ENCODE results near the gene ADGRG7.

The ADGRG7 gene

DNA sequence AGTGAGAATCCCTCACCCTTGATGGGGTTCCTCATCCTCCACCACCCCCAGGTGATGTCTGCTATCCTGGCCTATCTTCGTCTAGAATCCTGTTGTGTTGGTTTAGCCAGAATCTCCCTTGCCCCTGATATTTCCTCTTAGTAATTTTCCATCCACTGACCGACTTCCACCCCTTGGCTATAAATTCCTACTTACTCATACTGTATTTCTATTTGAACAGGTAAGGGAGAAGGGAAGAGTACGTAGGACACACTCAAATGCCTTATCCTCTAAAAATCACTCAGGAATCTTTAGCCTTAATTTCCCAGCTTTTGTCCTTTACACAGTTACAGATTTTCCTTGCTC, 99.2 kb downstream of the ADGRG7 start:
- Histone ChIP-seq H3K27ac (ENCODE audit: insufficient read depth, low read length, poor library complexity, severe bottlenecking) (peak overlapping the region; percentile 91), H3K27me3 (replicated peaks; ENCODE audit: control insufficient read depth, insufficient read depth, low read length, poor library complexity, severe bottlenecking) (no peaks in the 10 kb centered on the region), H3K36me3 (ENCODE audit: control insufficient read depth, insufficient read depth, low read length) (no peaks in the 10 kb centered on the region), H3K4me1 (ENCODE audit: control insufficient read depth, insufficient read depth, low read length, poor library complexity, severe bottlenecking) (peaks cover 3% of the 10 kb centered on the region), H3K9me3 (ENCODE audit: control insufficient read depth, low read length) (no peaks in the 10 kb centered on the region), H3K4me3 (ENCODE audit: insufficient read depth, low read depth, low read length, poor library complexity, severe bottlenecking) (peak overlapping the region; percentile 84)
- no peak for DNase-seq

GRCh38 chr3:100708989-100709841, 99.8 kb downstream of the ADGRG7 start, which contains the start of gene TFG:
Gene TFG, plus strand, starts transcription at chr3:100709494. Its CDS starts 4,192 bp downstream, at chr3:100713686.
- no peaks in the 10 kb centered on the region for H3K9me3 ChIP-seq (ENCODE audit: control insufficient read depth, low read length)
- H3K27ac ChIP-seq (ENCODE audit: insufficient read depth, low read length, poor library complexity, severe bottlenecking): peak within 1 kb of the TSS; percentile 91
- H3K4me1 ChIP-seq (ENCODE audit: control insufficient read depth, insufficient read depth, low read length, poor library complexity, severe bottlenecking): peaks cover 3% of the 10 kb centered on the region
- no peaks in the 10 kb centered on the region for H3K27me3 ChIP-seq (replicated peaks; ENCODE audit: control insufficient read depth, insufficient read depth, low read length, poor library complexity, severe bottlenecking)
- no peaks in the 10 kb centered on the region for H3K36me3 ChIP-seq (ENCODE audit: control insufficient read depth, insufficient read depth, low read length)
- DNase-seq: peak; percentile 96 to 98 (median 98)
- peak within 1 kb of the TSS; percentile 84 for H3K4me3 ChIP-seq (ENCODE audit: insufficient read depth, low read depth, low read length, poor library complexity, severe bottlenecking)

DNA sequence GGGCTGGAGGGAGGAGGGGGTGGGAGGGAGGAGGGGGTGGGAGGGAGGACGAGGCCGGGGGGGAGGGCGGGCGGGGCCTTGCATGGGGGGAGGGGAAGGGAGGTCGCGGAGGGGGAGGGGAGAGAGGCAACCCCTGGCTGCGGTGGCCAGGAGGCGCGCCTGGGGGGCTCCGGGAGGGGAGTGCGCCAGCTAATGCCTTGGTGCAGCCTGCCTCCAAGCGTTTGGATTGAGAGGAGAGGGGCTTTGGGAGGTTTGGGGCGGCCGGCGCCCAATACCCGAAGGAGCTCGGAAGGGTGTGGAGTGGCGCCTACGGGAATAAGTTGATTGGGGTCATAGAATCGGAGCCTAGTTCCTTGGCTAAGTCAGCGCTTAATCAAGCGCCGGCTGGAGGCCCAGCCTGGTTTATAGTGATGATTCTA, 100.5 kb downstream of the ADGRG7 start:
- H3K36me3 ChIP-seq (ENCODE audit: control insufficient read depth, insufficient read depth, low read length): peaks cover 6% of the 10 kb centered on the region
- peaks cover 6% of the 10 kb centered on the region for H3K4me1 ChIP-seq (ENCODE audit: control insufficient read depth, insufficient read depth, low read length, poor library complexity, severe bottlenecking)
- no peaks in the 10 kb centered on the region for H3K27me3 ChIP-seq (replicated peaks; ENCODE audit: control insufficient read depth, insufficient read depth, low read length, poor library complexity, severe bottlenecking)
- DNase-seq: peak in 1 of 3 donors; percentile 10
- H3K27ac ChIP-seq (ENCODE audit: insufficient read depth, low read length, poor library complexity, severe bottlenecking): peak overlapping the region; percentile 91
- no peaks in the 10 kb centered on the region for H3K9me3 ChIP-seq (ENCODE audit: control insufficient read depth, low read length)
- peak overlapping the region; percentile 84 for H3K4me3 ChIP-seq (ENCODE audit: insufficient read depth, low read depth, low read length, poor library complexity, severe bottlenecking)

DNA sequence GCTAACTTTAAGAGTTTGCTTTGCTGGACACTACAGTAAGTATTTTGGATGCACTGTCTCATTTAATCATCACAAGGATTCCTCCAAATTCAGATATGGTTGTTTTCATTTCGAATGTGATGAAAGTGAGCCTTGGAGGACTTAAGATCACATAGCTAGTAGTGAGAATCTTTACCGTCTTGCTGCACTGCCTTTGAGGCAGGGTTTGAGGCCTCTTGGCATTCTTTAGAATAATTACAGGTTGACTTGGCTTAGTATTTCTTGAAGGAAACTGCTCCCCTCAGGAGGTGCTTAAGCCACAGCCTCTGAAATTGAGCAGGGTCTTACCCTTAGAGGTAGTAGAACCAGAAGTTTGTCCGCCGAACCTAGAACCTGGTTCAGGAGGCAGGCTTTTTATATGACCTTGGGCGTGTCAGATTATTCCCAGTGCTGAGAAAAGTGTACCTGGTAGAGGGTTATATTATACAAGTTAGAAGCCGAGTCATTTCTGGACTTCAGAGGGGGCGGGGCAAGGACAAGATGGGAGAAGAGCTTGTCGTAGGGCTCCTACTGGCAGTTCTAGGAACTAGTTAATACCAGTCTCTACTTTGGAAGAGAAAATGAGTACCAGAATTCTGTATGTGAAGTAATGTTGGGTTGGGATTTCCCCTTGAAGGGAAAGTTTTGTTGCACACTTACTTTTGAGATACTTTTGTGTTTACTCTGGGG, 101.0 kb downstream of the ADGRG7 start:
- no peaks in the 10 kb centered on the region for H3K27me3 ChIP-seq (replicated peaks; ENCODE audit: control insufficient read depth, insufficient read depth, low read length, poor library complexity, severe bottlenecking)
- H3K4me3 ChIP-seq (ENCODE audit: insufficient read depth, low read depth, low read length, poor library complexity, severe bottlenecking): peak overlapping the region; percentile 54
- H3K27ac ChIP-seq (ENCODE audit: insufficient read depth, low read length, poor library complexity, severe bottlenecking): peak overlapping the region; percentile 91
- H3K36me3 ChIP-seq (ENCODE audit: control insufficient read depth, insufficient read depth, low read length): peaks cover 11% of the 10 kb centered on the region
- H3K4me1 ChIP-seq (ENCODE audit: control insufficient read depth, insufficient read depth, low read length, poor library complexity, severe bottlenecking): peaks cover 6% of the 10 kb centered on the region
- no peaks in the 10 kb centered on the region for H3K9me3 ChIP-seq (ENCODE audit: control insufficient read depth, low read length)
- peak; percentile 19 to 50 (median 19) for DNase-seq

GRCh38 chr3:100715176-100715575, 105.8 kb downstream of the ADGRG7 start:
- DNase-seq: no peak

DNA sequence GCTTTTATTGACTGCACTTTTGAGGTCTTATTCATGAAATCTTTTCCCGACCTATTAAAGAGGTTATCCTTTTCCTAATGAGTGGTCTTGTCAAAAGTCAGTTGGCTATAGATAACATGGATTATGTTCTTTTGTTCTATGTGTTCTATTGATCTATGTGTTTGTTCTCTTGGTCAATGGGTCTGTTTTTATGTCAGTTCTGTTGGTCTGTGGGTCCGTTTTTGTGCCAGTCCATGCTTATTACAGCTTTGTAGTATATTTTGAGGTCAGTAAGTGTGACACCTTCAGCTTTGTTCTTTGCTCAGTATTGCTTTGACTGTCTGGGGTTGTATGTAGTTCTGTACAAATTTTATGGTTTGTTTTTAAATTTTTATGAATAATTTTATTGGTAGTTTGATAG, 107.7 kb downstream of the ADGRG7 start:
- no peak for DNase-seq
- no peak overlapping the region for H3K27ac ChIP-seq (ENCODE audit: insufficient read depth, low read length, poor library complexity, severe bottlenecking)

More at GRCh38 chr3:100715176-100715575, 105.8 kb downstream of the ADGRG7 start:
- Histone ChIP-seq H3K4me1 (ENCODE audit: control insufficient read depth, insufficient read depth, low read length, poor library complexity, severe bottlenecking) (peaks cover 6% of the 10 kb centered on the region), H3K36me3 (ENCODE audit: control insufficient read depth, insufficient read depth, low read length) (peaks cover 23% of the 10 kb centered on the region), H3K9me3 (ENCODE audit: control insufficient read depth, low read length) (no peaks in the 10 kb centered on the region), H3K27ac (ENCODE audit: insufficient read depth, low read length, poor library complexity, severe bottlenecking) (no peak overlapping the region), H3K27me3 (replicated peaks; ENCODE audit: control insufficient read depth, insufficient read depth, low read length, poor library complexity, severe bottlenecking) (no peaks in the 10 kb centered on the region), H3K4me3 (ENCODE audit: insufficient read depth, low read depth, low read length, poor library complexity, severe bottlenecking) (no peak overlapping the region)

DNA sequence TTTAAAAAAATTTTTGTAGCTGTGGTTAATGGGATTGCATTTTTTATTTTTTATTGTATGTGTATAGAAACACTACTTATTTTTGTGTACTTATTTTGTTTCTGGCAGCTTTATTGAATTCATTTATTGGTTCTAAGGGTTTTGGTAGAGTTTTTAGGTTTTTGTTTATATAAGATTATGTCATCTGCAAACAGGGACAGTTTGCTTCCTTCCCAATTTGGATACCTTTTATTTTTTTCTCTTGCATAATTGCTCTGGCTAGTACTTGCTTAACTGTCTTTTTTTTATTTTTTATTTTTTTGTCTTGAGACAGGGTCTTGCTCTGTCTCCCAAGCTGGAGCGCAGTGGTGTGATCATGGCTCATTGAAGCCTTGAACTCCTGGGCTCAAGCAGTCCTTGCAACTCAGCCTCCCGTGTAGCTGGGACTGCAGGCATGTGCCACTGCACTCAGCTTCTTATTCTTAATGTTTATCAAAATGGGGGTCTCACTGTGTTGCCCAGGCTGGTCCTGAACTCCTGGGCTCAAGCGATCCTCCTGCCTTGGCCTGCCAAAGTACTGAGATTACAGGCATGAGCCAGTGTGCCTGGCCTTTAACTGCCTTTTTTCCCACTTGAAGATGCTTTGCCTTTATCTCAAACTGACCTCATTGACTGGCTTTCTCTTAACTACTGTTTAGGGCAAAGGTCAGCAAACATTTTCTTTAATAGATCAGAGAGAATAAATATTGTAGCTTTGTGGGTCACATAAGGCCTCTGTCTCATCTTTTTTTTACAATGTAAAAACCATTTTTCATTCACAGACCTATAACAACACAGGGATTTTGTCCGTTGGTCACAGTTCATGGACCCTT, 108.5 kb downstream of the ADGRG7 start:
- no peak overlapping the region for H3K27ac ChIP-seq (ENCODE audit: insufficient read depth, low read length, poor library complexity, severe bottlenecking)
- no peaks in the 10 kb centered on the region for H3K9me3 ChIP-seq (ENCODE audit: control insufficient read depth, low read length)
- H3K27me3 ChIP-seq (replicated peaks; ENCODE audit: control insufficient read depth, insufficient read depth, low read length, poor library complexity, severe bottlenecking): no peaks in the 10 kb centered on the region
- peaks cover 38% of the 10 kb centered on the region for H3K36me3 ChIP-seq (ENCODE audit: control insufficient read depth, insufficient read depth, low read length)
- H3K4me3 ChIP-seq (ENCODE audit: insufficient read depth, low read depth, low read length, poor library complexity, severe bottlenecking): no peak overlapping the region
- no peak for DNase-seq
- peaks cover 3% of the 10 kb centered on the region for H3K4me1 ChIP-seq (ENCODE audit: control insufficient read depth, insufficient read depth, low read length, poor library complexity, severe bottlenecking)

More for the DNA sequence above, 107.7 kb downstream of the ADGRG7 start:
- peaks cover 3% of the 10 kb centered on the region for H3K4me1 ChIP-seq (ENCODE audit: control insufficient read depth, insufficient read depth, low read length, poor library complexity, severe bottlenecking)
- H3K4me3 ChIP-seq (ENCODE audit: insufficient read depth, low read depth, low read length, poor library complexity, severe bottlenecking): no peak overlapping the region
- H3K27me3 ChIP-seq (replicated peaks; ENCODE audit: control insufficient read depth, insufficient read depth, low read length, poor library complexity, severe bottlenecking): no peaks in the 10 kb centered on the region
- peaks cover 38% of the 10 kb centered on the region for H3K36me3 ChIP-seq (ENCODE audit: control insufficient read depth, insufficient read depth, low read length)
- H3K9me3 ChIP-seq (ENCODE audit: control insufficient read depth, low read length): no peaks in the 10 kb centered on the region

DNA sequence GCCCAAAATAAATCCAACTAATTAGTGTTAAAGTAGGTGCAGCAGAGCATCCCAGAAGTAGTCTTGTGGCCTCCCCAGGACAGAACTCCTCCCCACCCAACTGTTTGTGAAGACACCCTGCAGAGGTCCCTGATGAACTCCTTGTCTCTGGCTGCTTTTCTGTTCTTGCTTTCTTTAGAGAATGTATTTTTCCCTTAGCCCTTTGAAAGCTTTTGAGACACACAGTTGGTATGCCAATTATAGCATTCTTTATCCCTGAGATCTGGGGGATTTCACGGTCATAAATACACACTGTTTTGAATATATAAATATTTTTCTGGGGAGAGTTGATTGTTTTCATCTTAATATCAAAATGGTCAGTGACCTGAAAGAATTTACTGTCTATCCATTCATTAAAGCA, 109.7 kb downstream of the ADGRG7 start:
- Histone ChIP-seq H3K27me3 (replicated peaks; ENCODE audit: control insufficient read depth, insufficient read depth, low read length, poor library complexity, severe bottlenecking) (no peaks in the 10 kb centered on the region), H3K4me3 (ENCODE audit: insufficient read depth, low read depth, low read length, poor library complexity, severe bottlenecking) (no peak overlapping the region), H3K36me3 (ENCODE audit: control insufficient read depth, insufficient read depth, low read length) (peaks cover 38% of the 10 kb centered on the region), H3K27ac (ENCODE audit: insufficient read depth, low read length, poor library complexity, severe bottlenecking) (no peak overlapping the region), H3K9me3 (ENCODE audit: control insufficient read depth, low read length) (no peaks in the 10 kb centered on the region), H3K4me1 (ENCODE audit: control insufficient read depth, insufficient read depth, low read length, poor library complexity, severe bottlenecking) (peaks cover 3% of the 10 kb centered on the region)
- DNase-seq: no peak

DNA sequence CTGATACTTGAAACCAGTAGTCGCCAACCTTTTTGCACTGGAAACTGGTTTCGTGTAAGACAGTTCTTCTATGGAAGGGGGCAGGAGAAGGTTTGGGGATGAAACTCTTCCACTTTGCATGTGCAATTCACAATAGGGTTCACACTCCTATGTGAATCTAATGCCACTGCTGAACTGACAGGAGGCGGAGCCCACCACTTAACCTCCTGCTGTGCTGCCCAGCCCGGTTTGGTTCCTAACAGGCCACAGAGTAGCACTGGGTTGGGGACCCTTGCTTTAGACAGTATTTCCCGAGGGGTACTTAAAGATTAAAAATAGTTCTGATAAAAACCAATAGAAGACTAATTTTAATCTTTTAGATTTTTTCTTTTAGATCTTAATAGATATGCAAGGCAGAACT, 111.0 kb downstream of the ADGRG7 start:
- no peaks in the 10 kb centered on the region for H3K27me3 ChIP-seq (replicated peaks; ENCODE audit: control insufficient read depth, insufficient read depth, low read length, poor library complexity, severe bottlenecking)
- H3K4me3 ChIP-seq (ENCODE audit: insufficient read depth, low read depth, low read length, poor library complexity, severe bottlenecking): no peak overlapping the region
- no peak overlapping the region for H3K27ac ChIP-seq (ENCODE audit: insufficient read depth, low read length, poor library complexity, severe bottlenecking)
- DNase-seq: no peak
- peaks cover 27% of the 10 kb centered on the region for H3K36me3 ChIP-seq (ENCODE audit: control insufficient read depth, insufficient read depth, low read length)
- no peaks in the 10 kb centered on the region for H3K9me3 ChIP-seq (ENCODE audit: control insufficient read depth, low read length)
- no peaks in the 10 kb centered on the region for H3K4me1 ChIP-seq (ENCODE audit: control insufficient read depth, insufficient read depth, low read length, poor library complexity, severe bottlenecking)

Data from effector memory CD4-positive, alpha-beta T cell (primary cell).